IPS-18c (cell line): ENCODE data around the gene CCDC142.
A peak's percentile ranks its signal among the peaks of the same experiment; 100 is the strongest.

Source experiments
- H3K4me3 ChIP-seq: 2 replicates; pipeline ENCODE4 v1.7.0; 2013; ENCODE audit warnings: low read depth, mild to moderate bottlenecking, low read length, moderate library complexity; ENCODE audit not compliant: insufficient read depth
- H3K9me3 ChIP-seq: one replicate; pipeline ENCODE4 v1.6.1; 2013; ENCODE audit warnings: mild to moderate bottlenecking, low read length, moderate library complexity; ENCODE audit not compliant: control insufficient read depth, insufficient read depth

Gene CCDC142

GRCh38 chr2:74441170-74441689 is 41.6 kb downstream of the CCDC142 start:
- H3K4me3 ChIP-seq = peak overlapping the region; percentile 92

DNA sequence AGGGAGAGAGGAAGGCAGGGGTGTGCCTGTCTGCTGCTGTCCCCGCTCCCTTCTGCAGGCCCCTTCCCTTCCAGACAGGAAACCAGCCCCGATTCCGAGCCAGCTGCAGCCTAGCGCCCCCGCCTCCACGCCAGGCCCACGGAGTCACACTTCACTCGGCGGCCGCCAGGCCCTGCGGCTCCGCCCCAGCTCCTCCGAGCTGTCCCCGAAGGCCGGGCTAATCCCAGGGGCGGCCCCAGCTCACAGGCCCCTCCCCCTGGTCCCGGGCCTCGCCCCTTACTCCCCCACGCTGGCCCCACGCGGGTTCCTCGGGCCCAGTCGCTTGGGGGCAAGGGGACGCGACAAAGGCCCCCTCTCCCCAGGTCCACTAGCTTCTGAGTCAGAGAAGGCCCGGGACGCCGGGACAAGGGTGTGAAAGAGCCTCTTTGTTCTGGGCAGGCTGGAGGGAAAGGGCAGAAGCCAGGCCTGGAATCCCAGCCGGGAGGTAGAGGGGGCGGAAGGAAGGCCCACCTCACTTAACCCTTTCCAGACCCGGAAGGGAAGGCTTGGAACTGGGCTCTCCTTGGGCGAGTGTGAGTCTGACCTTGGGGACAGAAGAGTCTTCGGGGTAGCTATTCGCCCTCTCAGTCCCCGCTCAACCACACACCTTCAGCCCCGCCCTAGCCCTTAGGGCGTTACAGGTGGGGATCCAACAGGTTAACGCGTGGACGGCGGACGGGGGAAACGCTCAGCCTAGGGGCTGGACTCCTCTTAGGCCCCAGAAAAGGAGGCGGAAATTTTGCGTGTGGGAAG is 42.2 kb downstream of the CCDC142 start:
- Histone ChIP-seq H3K4me3 (peak overlapping the region; percentile 92), H3K9me3 (no peaks in the 10 kb centered on the region)

More at GRCh38 chr2:74441170-74441689, 41.6 kb downstream of the CCDC142 start:
- H3K9me3 ChIP-seq = no peaks in the 10 kb centered on the region

GRCh38 chr2:74439803-74440377 is 42.9 kb downstream of the CCDC142 start:
- H3K9me3 ChIP-seq = no peaks in the 10 kb centered on the region
- H3K4me3 ChIP-seq = peak overlapping the region; percentile 92

DNA sequence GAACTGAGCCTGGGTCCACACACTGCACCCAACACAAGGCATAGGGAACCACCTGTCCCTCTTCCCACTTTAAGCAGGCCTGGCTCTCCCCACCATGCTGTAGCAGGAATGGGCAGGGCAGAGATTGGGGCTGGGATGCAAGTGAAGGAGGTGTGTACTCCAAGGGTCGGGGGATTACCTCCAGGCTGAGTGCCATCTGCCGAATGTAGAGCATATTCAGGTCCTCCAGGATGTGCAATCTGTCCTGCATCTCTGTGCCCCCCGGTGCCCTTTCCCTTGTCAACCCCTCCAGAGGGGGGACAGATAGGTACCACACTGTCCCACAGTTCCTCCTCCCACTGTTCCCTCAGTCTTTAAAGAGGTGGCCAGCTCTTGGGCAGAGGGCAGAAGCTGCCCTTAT is 43.4 kb downstream of the CCDC142 start:
- peak overlapping the region; percentile 92 for H3K4me3 ChIP-seq
- H3K9me3 ChIP-seq = no peaks in the 10 kb centered on the region

GRCh38 chr2:74438248-74438647 is 44.5 kb downstream of the CCDC142 start:
- no peak overlapping the region; the same call in 1 of the 2 replicates for H3K4me3 ChIP-seq

DNA sequence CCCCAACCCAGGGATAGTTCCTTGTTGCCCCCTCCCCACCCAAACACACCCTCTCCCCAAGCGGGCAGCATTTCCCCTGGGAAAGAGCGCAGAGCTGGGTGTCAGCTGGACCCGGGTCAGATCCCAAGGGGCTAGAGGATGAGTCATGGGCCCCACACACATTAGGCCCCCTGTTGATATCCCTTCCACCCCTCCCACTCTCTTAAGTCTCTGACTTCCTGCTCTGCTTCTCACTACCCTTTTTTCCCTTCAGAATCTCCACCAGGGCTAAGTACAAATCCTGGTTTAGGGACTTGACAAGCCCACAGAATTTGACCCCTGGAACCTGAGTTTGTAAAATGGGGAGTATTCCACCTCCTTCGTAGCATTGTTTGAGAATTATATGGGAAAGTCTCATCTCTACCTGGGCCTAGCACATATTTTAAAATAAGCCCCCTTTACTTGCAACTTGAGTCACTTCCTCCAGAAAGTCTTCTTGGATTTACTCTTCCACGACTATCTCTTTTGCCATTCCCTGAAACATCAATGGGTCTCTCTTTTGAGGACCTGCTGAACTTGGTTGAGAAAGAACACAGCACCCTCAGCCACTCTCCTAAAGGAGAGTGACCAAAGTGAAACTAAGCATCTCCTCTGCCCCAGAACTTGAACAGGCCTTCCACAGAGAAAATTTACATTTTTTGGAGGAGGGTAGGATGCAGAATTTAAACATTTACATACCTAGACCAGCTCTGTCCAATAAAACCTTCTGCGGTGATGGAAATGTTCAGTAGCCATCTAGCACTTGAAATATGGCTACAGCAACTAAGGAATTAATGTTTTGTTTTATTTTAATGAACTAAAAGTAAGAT is 45.7 kb downstream of the CCDC142 start:
- no peak overlapping the region for H3K4me3 ChIP-seq
- no peaks in the 10 kb centered on the region for H3K9me3 ChIP-seq

More at GRCh38 chr2:74438248-74438647, 44.5 kb downstream of the CCDC142 start:
- H3K9me3 ChIP-seq = no peaks in the 10 kb centered on the region

- no peak overlapping the region for H3K4me3 ChIP-seq
- H3K9me3 ChIP-seq = no peaks in the 10 kb centered on the region
Measured at GRCh38 chr2:74436111-74436805, 46.5 kb downstream of the CCDC142 start.

DNA sequence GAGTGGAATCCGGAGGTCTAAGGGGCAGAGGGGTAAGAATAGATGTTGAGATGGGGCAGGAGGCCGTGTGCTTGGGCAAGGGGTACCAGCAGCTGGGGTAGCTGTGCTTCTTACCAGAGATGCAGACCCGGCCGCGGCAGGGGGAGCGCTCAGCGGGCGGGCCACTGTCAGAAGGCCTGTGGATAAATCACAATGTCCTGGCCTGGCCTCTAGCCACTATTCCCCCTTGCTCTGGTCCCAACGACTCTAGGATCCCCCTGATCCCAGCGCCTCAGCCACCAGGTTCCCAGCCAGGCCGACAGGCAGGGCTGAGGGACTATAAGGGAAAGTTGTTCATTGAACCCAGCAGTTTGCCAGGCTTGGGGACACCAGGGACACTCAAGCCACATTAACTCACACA is 52.3 kb downstream of the CCDC142 start:
- Histone ChIP-seq H3K4me3 (no peak overlapping the region), H3K9me3 (no peaks in the 10 kb centered on the region)

DNA sequence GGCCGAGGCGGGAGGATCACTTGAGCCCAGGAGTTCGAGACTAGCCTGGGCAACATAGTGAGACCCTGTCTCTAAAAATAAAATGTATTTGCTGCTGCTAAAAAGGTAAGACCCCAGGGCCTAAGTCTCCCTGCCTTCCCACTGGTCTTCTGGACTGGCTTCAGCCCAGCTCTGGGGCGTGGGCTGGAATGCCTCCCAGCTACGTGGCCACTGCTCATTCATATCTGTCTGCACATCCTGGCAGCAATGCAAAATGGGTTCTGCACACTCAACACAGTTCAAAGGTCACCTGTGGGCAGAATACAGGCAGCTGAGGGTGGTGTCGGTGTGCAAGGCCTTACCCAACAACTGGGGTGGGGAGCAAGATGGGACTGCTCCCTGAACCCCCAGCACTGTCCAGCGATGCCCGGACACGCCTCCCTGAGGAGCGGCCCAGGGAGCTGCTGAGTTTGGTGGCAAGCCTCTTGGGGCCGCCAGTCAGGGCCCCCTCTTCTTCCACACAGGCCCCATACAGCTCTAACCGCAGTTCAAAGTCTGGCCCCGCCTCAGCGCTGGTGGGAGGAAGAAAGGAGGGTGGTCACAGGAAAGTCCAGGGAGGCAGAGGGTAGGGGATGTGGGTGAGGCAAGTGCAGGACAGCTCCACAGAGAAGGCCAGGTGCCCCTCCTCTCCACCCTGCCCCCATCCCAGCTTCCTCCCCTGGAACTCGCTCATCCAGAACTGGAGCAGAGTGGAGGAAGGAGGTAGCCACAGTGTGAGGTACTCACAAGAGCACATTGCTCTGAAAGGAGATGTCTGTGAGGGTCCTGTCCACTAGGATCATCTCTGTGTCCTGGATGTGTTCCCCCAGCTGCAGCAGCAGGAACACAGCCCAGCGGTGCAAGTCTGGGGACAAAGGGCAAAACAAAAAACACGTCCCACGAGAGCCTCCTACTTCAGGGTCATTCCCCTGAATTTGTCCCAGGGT is 53.0 kb downstream of the CCDC142 start:
- Histone ChIP-seq H3K9me3 (no peaks in the 10 kb centered on the region), H3K4me3 (no peak overlapping the region)

GRCh38 chr2:74428675-74429074 is 54.1 kb downstream of the CCDC142 start:
- Histone ChIP-seq H3K4me3 (no peak overlapping the region), H3K9me3 (no peaks in the 10 kb centered on the region)

DNA sequence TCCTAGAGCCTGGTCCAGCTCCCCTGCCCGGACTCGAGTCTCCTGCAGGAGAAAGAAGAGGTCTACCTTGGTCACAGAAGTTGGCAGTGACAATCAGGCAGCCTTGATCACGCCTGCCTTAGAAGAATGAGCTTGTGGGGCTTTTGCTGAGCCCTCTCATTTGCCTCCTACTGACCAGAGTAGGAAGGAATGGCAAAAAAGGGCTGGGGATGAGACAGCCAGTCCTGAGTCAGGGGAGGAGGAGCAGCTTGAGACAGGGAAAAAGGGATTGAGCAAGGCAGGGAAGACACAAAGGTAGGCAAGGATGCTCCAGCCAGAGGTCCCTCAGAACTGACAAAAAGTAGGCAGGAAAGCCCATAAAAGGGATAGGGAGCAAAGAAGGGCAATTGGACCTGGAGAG is 55.2 kb downstream of the CCDC142 start:
- Histone ChIP-seq H3K9me3 (no peaks in the 10 kb centered on the region), H3K4me3 (no peak overlapping the region)

GRCh38 chr2:74426181-74426758 is 56.5 kb downstream of the CCDC142 start:
- no peak overlapping the region for H3K4me3 ChIP-seq
- no peaks in the 10 kb centered on the region for H3K9me3 ChIP-seq

DNA sequence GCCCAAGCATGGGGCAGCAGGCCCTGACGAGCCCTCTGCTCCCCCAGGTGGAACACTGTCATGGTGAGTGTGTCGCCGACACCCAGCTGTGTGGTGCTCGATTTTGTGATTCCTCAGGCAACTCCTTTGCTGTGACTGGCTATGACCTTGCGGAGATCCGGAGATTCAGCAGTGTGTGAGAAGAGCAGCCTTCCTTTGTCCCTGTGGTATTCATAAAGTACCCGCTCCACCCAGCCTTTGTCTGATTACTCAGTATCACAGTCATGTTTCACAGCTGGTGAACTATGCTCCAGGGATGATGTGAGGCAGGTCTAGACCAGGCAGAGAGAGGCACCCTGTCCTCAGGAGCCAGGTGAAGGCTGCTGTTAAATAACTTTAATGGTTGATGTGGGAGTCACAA is 57.3 kb downstream of the CCDC142 start:
- H3K9me3 ChIP-seq = no peaks in the 10 kb centered on the region
- H3K4me3 ChIP-seq = no peak overlapping the region

DNA sequence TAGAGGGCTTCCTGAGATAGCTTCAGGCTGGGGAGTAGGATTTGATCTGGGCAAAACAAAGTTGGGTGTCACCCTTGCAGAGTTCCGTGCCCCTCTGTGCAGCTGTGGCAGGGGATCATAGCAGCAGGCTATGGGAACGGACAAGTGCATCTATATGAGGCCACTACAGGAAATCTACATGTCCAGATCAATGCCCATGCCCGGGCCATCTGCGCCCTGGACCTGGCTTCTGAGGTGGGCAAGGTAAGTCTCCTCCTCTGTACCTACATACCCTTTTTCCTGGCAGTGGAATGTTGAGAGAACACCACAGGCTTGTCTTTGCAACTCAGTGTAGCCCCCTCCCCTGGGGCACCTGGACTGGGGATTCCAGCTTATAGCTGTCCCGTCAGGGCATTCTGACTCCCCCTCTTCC is 57.8 kb downstream of the CCDC142 start:
- Histone ChIP-seq H3K9me3 (no peaks in the 10 kb centered on the region), H3K4me3 (no peak overlapping the region)

- no peak overlapping the region for H3K4me3 ChIP-seq
Measured at GRCh38 chr2:74424139-74424992, 58.4 kb downstream of the CCDC142 start.

More at GRCh38 chr2:74424139-74424992, 58.4 kb downstream of the CCDC142 start:
- H3K9me3 ChIP-seq = no peaks in the 10 kb centered on the region
